K562 (cell line): ENCODE results near the gene GDAP1L1. TPM values are rescaled to one million over a fixed set of nuclear protein-coding genes. Genes with fewer than 3 reads are reported as not detected.

Source experiments
- ATAC-seq: fragments of 200-7000 bp; cut with Tn5 transposase; 3 replicates; pipeline ENCODE4 v1.9.1; 2020; ENCODE audit warnings: moderate library complexity
- BruUV-seq: library from RNA; stranded (reverse); fragments of 400-500 nt; replicated peaks from 2 replicates; lab custom pipeline; 2021; lab: Mats Ljungman, UMichigan
- CTCF ChIA-PET: fragments of 300-600 bp; formaldehyde crosslinking; extraction: SDS; loops from one replicate; lab custom pipeline; 2021; ENCODE audit warnings: low intra/inter-chr PET ratio; lab: Yijun Ruan, JAX
- POLR2A ChIA-PET: fragments of 300-600, 350-650 bp; sonication (Branson Sonifier 250); formaldehyde crosslinking; extraction: SDS; loops from one replicate; lab custom pipeline; 2021; ENCODE audit warnings: antibody characterized with exemption, inconsistent platforms; lab: Yijun Ruan, JAX
- DNase-seq, 4 experiments: peaks; one replicate each; pipeline versions ENCODE4 v3.0.0 to v3.0.0-alpha.2; 2011 to 2018; ENCODE audit warnings: low spot score in 3 of 4, mixed read lengths in 3 of 4; ENCODE audit errors: extremely low read depth in 1 of 4
- FAIRE-seq: peaks from 2 replicates; lab custom pipeline; 2011; peaks lifted over from hg19 to GRCh38; lab: Jason Lieb, UNC
- H2AFZ ChIP-seq: 2 replicates; pipeline ENCODE4 v1.6.0; 2011; ENCODE audit warnings: low read depth, low read length, control low read depth, inconsistent platforms
- H3K27ac ChIP-seq: fragments of 200-600 bp; 3 replicates; pipeline ENCODE4 v1.8.0; 2011; ENCODE audit warnings: low read depth, mild to moderate bottlenecking, control low read depth, inconsistent platforms, low read length, moderate library complexity, mixed read lengths; ENCODE audit errors: extremely low read depth
- H3K27me3 ChIP-seq, 2 experiments: fragments of 300-600 bp in 1 of 2; 2 replicates in 1 of 2; 3 replicates in 1 of 2; pipeline versions ENCODE4 v1.6.0 to v1.8.0; 2011; ENCODE audit warnings: inconsistent platforms in 2 of 2, low read length in 2 of 2, mild to moderate bottlenecking in 1 of 2, mixed read lengths in 1 of 2, moderate library complexity in 1 of 2; ENCODE audit not compliant: control insufficient read depth in 2 of 2, insufficient read depth in 2 of 2
- H3K36me3 ChIP-seq: fragments of 300-600 bp; 3 replicates; pipeline ENCODE4 v1.8.0; 2011; ENCODE audit warnings: mild to moderate bottlenecking, low read length, inconsistent platforms; ENCODE audit not compliant: control insufficient read depth, insufficient read depth
- H3K4me1 ChIP-seq, 2 experiments: fragments of 200-600 bp in 1 of 2; replicated peaks in 1 of 2; 2 replicates in 1 of 2; 3 replicates in 1 of 2; pipeline versions ENCODE4 v1.5.1 to v1.8.0; 2011; ENCODE audit warnings: inconsistent platforms in 2 of 2, low read length in 2 of 2, mild to moderate bottlenecking in 1 of 2, mixed read lengths in 1 of 2, moderate library complexity in 1 of 2; ENCODE audit not compliant: control insufficient read depth in 2 of 2, insufficient read depth in 2 of 2
- H3K4me2 ChIP-seq: 2 replicates; pipeline ENCODE4 v1.6.1; 2011; ENCODE audit warnings: low read length, control low read depth, inconsistent platforms, mixed read lengths; ENCODE audit not compliant: insufficient read depth
- H3K4me3 ChIP-seq: fragments of 200-600 bp; sonication (generic), shearing (Covaris generic); 2 replicates; pipeline ENCODE4 v1.5.1; 2016; ENCODE audit warnings: control low read depth, inconsistent platforms
- H3K79me2 ChIP-seq: fragments of 200-600 bp; 3 replicates; pipeline ENCODE4 v1.8.0; 2011; ENCODE audit warnings: low read length, inconsistent platforms; ENCODE audit not compliant: control insufficient read depth, insufficient read depth
- H3K9ac ChIP-seq, 2 experiments: 2 replicates each; pipeline versions ENCODE4 v1.6.0 to v1.6.1; 2011; ENCODE audit warnings: low read depth in 2 of 2, low read length in 2 of 2, control low read depth in 1 of 2, inconsistent platforms in 1 of 2, mild to moderate bottlenecking in 1 of 2, mixed read lengths in 1 of 2; ENCODE audit not compliant: insufficient read depth in 1 of 2
- H3K9me1 ChIP-seq: one replicate; pipeline ENCODE4 v1.6.0; 2011; ENCODE audit warnings: inconsistent platforms, mild to moderate bottlenecking, low read length, moderate library complexity; ENCODE audit not compliant: control insufficient read depth, insufficient read depth
- H3K9me3 ChIP-seq: replicated peaks from 2 replicates; pipeline ENCODE4 v1.5.1; 2011; ENCODE audit warnings: low read depth, low read length, inconsistent platforms; ENCODE audit not compliant: control insufficient read depth, insufficient read depth
- H4K20me1 ChIP-seq: replicated peaks from 2 replicates; pipeline ENCODE4 v1.6.1; 2011; ENCODE audit warnings: low read length, inconsistent platforms, mixed read lengths; ENCODE audit not compliant: control insufficient read depth, insufficient read depth
- JUNB ChIP-seq: fragments of 450-650 bp; formaldehyde crosslinking; conservative IDR thresholded peaks from 2 replicates; pipeline ENCODE4 v1.4.0; 2020; ENCODE audit warnings: mild to moderate bottlenecking
- KDM4B ChIP-seq, 2 experiments: fragments of 450-650 bp in 1 of 2; sonication (generic) in 1 of 2; IDR thresholded peaks; 2 replicates each; pipeline ENCODE4 v1.6.1; 2016 to 2017; ENCODE audit warnings: borderline replicate concordance in 2 of 2, antibody characterized with exemption in 1 of 2, low read depth in 1 of 2, mild to moderate bottlenecking in 1 of 2
- MAZ ChIP-seq, 2 experiments: fragments of 450-650 bp in 1 of 2; sonication (generic) in 1 of 2; formaldehyde crosslinking; IDR thresholded peaks in 1 of 2; conservative IDR thresholded peaks in 1 of 2; 2 replicates each; pipeline versions ENCODE4 v1.4.0 to v1.5.0; 2020; ENCODE audit warnings: mild to moderate bottlenecking in 1 of 2, missing genetic modification reagents in 1 of 2
- NBN ChIP-seq: fragments of 450-650 bp; IDR thresholded peaks from 2 replicates; pipeline ENCODE4 v1.6.1; 2016; ENCODE audit warnings: low read depth, mild to moderate bottlenecking
- NUFIP1 ChIP-seq: fragments of 450-650 bp; IDR thresholded peaks from 2 replicates; pipeline ENCODE4 v1.6.1; 2018; ENCODE audit not compliant: partially characterized antibody
- PRPF4 ChIP-seq: fragments of 200-400 bp; formaldehyde crosslinking; IDR thresholded peaks from one replicate; pipeline ENCODE4 v1.6.1; 2017; ENCODE audit warnings: low read length, low read depth, mild to moderate bottlenecking; ENCODE audit not compliant: insufficient read depth, poor library complexity, severe bottlenecking
- RBM25 ChIP-seq: fragments of 200-400 bp; formaldehyde crosslinking; IDR thresholded peaks from 2 replicates; pipeline ENCODE4 v1.6.1; 2018; ENCODE audit warnings: low read length, low read depth, moderate library complexity; ENCODE audit not compliant: severe bottlenecking
- SNIP1 ChIP-seq: fragments of 450-650 bp; IDR thresholded peaks from 2 replicates; pipeline ENCODE4 v1.7.1; 2017; ENCODE audit warnings: low read depth, mild to moderate bottlenecking
- TCF7 ChIP-seq: sonication (generic); IDR thresholded peaks from 2 replicates; pipeline ENCODE4 v1.6.1; 2016; ENCODE audit warnings: antibody characterized with exemption, borderline replicate concordance
- TCF7L2 ChIP-seq: fragments of 150-350 bp; IDR thresholded peaks from 2 replicates; pipeline ENCODE4 v1.6.1; 2016; ENCODE audit warnings: low read depth, mild to moderate bottlenecking, low read length, moderate library complexity
- ZNF316 ChIP-seq: fragments of 450-650 bp; IDR thresholded peaks from 2 replicates; pipeline ENCODE4 v1.6.1; 2016
- WGBS: fragments of 100-300 bp; shearing (Covaris generic); methylation state at CpG from one replicate; pipeline ENCODE4 v1.1.6; 2016; ENCODE audit warnings: low coverage, mixed read lengths; ENCODE audit not compliant: insufficient coverage; ENCODE audit errors: missing lambda C conversion rate; 5-methylcytosine and 5-hydroxymethylcytosine counted together
- in situ Hi-C: fragments of 300-500 bp; cut with MboI; formaldehyde crosslinking; loops from 4 replicates; pipeline ENCODE4 v1.15.0; 2018; ENCODE audit warnings: inconsistent platforms, mixed read lengths
- intact Hi-C: fragments of 100-400 bp; cut with micrococcal nuclease; formaldehyde crosslinking; loops from 2 replicates; pipeline ENCODE4 v1.14.2; 2022
- polyA plus RNA-seq, 8 experiments: library from polyadenylated mRNA; depleted of rRNA in 4 of 8; stranded (reverse) in 5 of 8; unstranded in 3 of 8; fragments of >200 nt; fragmentation: Nextera tagmentation in 2 of 8; fragmentation: Illumina TruSeq in 1 of 8; extraction: Ambion mirVana in 2 of 8; extraction: Trizol in 1 of 8; gene quantifications; 2 replicates each; pipeline versions ENCODE4 v1.2.1 to v1.2.3, GENCODE V29; 2011 to 2014; ENCODE audit warnings: inconsistent platforms in 1 of 8, missing spikeins in 1 of 8
- total RNA-seq, 7 experiments: library from RNA; depleted of rRNA in 6 of 7; stranded (reverse); fragments of >200 nt in 6 of 7; fragmentation: Illumina TruSeq in 2 of 7; extraction: Trizol in 2 of 7; gene quantifications; 2 replicates each; pipeline versions ENCODE4 v1.2.1 to v1.2.3, GENCODE V29; 2011 to 2021; ENCODE audit warnings: low replicate concordance in 1 of 7
- TF ChIP-seq, protein P1 (sequence below): fragments of 450-650 bp; formaldehyde crosslinking; IDR thresholded peaks from 2 replicates; pipeline ENCODE4 v1.4.0; 2022; ENCODE audit warnings: missing genetic modification characterization
- TF ChIP-seq, protein P2 (sequence below): fragments of 450-650 bp; IDR thresholded peaks from 2 replicates; pipeline ENCODE4 v1.6.1; 2016; ENCODE audit warnings: antibody characterized with exemption
- TF ChIP-seq, protein P3 (sequence below): fragments of 450-650 bp; conservative IDR thresholded peaks from 2 replicates; pipeline ENCODE4 v1.6.1; 2016; ENCODE audit warnings: missing genetic modification characterization, low read depth, mild to moderate bottlenecking, missing compliant biosample characterization, moderate library complexity
- TF ChIP-seq, protein P4 (sequence below): fragments of 450-650 bp; formaldehyde crosslinking; IDR thresholded peaks from 2 replicates; pipeline ENCODE4 v1.4.0; 2020; ENCODE audit warnings: mild to moderate bottlenecking, moderate library complexity

The GDAP1L1 gene
- total and polyA plus RNA-seq, 9 of the 15 experiments (the other 6 are each of a cell fraction or from before 2014, with no cell fraction given) = 0.06 to 0.40 (median 0.19) TPM; not detected in 5

DNA sequence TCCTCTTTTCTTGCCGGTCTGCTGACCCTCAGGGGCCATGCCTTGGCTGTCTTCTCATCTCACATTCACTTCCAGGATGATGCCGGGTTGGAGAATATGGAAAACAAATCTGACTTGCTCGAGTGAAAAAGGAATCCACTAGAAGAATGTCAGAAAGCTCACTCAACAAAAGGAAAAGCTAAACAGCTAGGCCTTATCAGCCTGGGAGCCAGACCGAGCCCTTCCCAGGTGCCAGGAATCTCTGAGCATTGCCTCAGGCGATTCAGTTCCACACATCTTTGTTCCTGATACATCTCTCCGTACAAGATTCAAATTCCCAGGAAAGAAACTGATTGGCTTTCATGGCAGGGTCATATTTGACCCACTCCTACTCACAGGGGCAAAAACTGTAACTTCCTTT, 27.3 kb upstream of the GDAP1L1 start:
- no peaks in the 10 kb centered on the region for H3K9me3 ChIP-seq
- ATAC-seq = no peak
- in situ Hi-C loops = loop anchor here (5.0 to 10.0 kb wide), 3 partner anchors 93 to 385 kb away; partner anchors contain the start of gene FITM2
- H4K20me1 ChIP-seq = peaks cover 13% of the 10 kb centered on the region
- no peak overlapping the region for H3K9ac ChIP-seq
- intact Hi-C loops = loop anchor here (5.0 kb wide), 2 partner anchors 393 to 513 kb away; no protein-coding TSS in a partner anchor
- H3K27me3 ChIP-seq = peaks cover 2 to 12% of the 10 kb centered on the region in 2 experiments; a peak in 3 of 5 replicates
- no TSS peak for BruUV-seq
- 4% methylated on average over 6 of the region's 6 CpGs for WGBS
- H3K79me2 ChIP-seq = no peaks in the 10 kb centered on the region
- H3K27ac ChIP-seq = no peak overlapping the region
- H3K36me3 ChIP-seq = no peaks in the 10 kb centered on the region
- no peaks in the 10 kb centered on the region for H3K9me1 ChIP-seq
- no peak overlapping the region for H3K4me2 ChIP-seq
- ChIA-PET CTCF (interaction anchor here (6.3 kb wide), 1 partner anchor 167 kb away, joined by 79 read pairs; no protein-coding TSS in a partner anchor), POLR2A (no interaction called here)
- no peak for DNase-seq
- no peak overlapping the region for H2AFZ ChIP-seq
- no peak for FAIRE-seq
- peaks cover 4 to 14% of the 10 kb centered on the region in 2 experiments; a peak in 4 of 5 replicates for H3K4me1 ChIP-seq
- H3K4me3 ChIP-seq = no peak overlapping the region
- TF ChIP-seq SNIP1 = no peak
- no peak for TF ChIP-seq ZNF316
- TF ChIP-seq, protein P1, sequence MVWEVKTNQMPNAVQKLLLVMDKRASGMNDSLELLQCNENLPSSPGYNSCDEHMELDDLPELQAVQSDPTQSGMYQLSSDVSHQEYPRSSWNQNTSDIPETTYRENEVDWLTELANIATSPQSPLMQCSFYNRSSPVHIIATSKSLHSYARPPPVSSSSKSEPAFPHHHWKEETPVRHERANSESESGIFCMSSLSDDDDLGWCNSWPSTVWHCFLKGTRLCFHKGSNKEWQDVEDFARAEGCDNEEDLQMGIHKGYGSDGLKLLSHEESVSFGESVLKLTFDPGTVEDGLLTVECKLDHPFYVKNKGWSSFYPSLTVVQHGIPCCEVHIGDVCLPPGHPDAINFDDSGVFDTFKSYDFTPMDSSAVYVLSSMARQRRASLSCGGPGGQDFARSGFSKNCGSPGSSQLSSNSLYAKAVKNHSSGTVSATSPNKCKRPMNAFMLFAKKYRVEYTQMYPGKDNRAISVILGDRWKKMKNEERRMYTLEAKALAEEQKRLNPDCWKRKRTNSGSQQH = no peak
- TF ChIP-seq KDM4B (IDR thresholded peaks at IDR 0.05; ENCODE audit: borderline replicate concordance in 2 of 2, low read depth in 1 of 2) = no peak
- TF ChIP-seq TCF7 = no peak
- TF ChIP-seq NBN = no peak
- no peak for TF ChIP-seq TCF7L2
- TF ChIP-seq, protein P2, sequence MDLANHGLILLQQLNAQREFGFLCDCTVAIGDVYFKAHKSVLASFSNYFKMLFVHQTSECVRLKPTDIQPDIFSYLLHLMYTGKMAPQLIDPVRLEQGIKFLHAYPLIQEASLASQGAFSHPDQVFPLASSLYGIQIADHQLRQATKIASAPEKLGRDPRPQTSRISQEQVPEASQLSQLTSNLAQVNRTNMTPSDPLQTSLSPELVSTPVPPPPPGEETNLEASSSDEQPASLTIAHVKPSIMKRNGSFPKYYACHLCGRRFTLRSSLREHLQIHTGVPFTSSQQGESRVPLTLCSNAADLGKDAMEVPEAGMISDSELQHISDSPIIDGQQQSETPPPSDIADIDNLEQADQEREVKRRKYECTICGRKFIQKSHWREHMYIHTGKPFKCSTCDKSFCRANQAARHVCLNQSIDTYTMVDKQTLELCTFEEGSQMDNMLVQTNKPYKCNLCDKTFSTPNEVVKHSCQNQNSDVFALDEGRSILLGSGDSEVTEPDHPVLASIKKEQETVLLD = no peak
- TF ChIP-seq MAZ (CRISPR knock-in tag; conservative IDR thresholded peaks at IDR 0.05 in 1 of 2, IDR thresholded peaks at IDR 0.05 in 1 of 2) = no peak
- no peak for TF ChIP-seq NUFIP1
- TF ChIP-seq JUNB = no peak
- TF ChIP-seq PRPF4 = no peak
- TF ChIP-seq, protein P3, sequence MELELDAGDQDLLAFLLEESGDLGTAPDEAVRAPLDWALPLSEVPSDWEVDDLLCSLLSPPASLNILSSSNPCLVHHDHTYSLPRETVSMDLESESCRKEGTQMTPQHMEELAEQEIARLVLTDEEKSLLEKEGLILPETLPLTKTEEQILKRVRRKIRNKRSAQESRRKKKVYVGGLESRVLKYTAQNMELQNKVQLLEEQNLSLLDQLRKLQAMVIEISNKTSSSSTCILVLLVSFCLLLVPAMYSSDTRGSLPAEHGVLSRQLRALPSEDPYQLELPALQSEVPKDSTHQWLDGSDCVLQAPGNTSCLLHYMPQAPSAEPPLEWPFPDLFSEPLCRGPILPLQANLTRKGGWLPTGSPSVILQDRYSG (tag) = no peak
- TF ChIP-seq RBM25 = no peak
- TF ChIP-seq, protein P4, sequence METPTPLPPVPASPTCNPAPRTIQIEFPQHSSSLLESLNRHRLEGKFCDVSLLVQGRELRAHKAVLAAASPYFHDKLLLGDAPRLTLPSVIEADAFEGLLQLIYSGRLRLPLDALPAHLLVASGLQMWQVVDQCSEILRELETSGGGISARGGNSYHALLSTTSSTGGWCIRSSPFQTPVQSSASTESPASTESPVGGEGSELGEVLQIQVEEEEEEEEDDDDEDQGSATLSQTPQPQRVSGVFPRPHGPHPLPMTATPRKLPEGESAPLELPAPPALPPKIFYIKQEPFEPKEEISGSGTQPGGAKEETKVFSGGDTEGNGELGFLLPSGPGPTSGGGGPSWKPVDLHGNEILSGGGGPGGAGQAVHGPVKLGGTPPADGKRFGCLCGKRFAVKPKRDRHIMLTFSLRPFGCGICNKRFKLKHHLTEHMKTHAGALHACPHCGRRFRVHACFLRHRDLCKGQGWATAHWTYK (CRISPR knock-in tag) = no peak
